Measurements from ENCODE around the gene PLEKHA4. TPM values are rescaled to one million over a fixed set of nuclear protein-coding genes. Genes with fewer than 3 reads are reported as not detected.
A peak's percentile ranks its signal among the peaks of the same experiment; 100 is the strongest.

The PLEKHA4 gene
- total and polyA plus RNA-seq, 2 experiments from 2014 or later: 27.1 to 29.4 TPM

DNA sequence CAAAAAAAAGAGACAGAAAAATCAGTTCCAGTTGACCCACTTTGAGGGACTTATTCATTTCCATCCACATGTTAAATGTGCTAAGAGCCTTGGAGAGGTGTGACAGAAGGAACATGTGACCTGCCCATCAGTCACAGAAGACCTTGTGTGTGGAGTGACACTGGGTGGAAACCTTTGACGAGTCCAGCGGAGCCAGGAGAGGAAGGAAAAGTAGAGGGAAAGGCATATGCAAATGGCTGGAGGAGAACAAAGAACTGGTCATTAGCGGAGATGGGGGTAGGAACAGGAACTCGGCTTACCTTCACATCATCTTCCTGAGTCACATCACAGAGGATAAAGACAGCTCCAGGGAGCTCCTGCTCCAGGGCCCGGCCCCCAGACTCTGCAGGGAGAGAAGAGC is 34.4 kb downstream of the PLEKHA4 start:
- no peak for DNase-seq (ENCODE audit: low read depth in 1 of 2, low spot score in 1 of 2)
- H3K36me3 ChIP-seq: no peaks in the 10 kb centered on the region
- H3K9me3 ChIP-seq (ENCODE audit: low read depth): no peaks in the 10 kb centered on the region
- TF ChIP-seq CTCF (IDR thresholded peaks at IDR 0.05; ENCODE audit: low read depth, low read length): no peak
- peaks cover 9% of the 10 kb centered on the region for H3K4me1 ChIP-seq (ENCODE audit: low read depth)
- no peak overlapping the region for H3K27ac ChIP-seq
- no peak overlapping the region for H3K4me3 ChIP-seq
- no peaks in the 10 kb centered on the region for H3K27me3 ChIP-seq

DNA sequence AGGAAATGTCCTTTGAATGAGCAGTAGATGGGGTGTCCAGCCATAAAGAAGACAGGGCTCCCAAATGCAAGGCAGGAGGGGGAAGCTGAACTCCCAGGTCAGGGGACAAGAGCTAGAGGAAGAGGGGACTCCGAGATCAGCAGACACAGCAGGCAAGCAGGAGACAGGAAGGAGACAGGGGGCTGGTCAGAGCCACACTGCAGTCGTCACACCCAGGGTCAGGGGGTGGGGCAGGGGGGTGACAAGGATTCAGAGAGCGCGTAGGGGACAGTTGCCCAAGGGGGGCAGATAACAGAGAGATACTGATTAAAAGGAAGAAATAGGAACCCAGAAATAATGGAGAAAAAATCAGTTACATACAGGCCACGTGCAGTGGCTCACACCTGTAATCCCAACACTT is 35.4 kb downstream of the PLEKHA4 start:
- H3K27ac ChIP-seq: no peak overlapping the region
- peaks cover 9% of the 10 kb centered on the region for H3K4me1 ChIP-seq (ENCODE audit: low read depth)
- H3K9me3 ChIP-seq (ENCODE audit: low read depth): no peaks in the 10 kb centered on the region
- no peaks in the 10 kb centered on the region for H3K36me3 ChIP-seq
- H3K27me3 ChIP-seq: no peaks in the 10 kb centered on the region
- DNase-seq (ENCODE audit: low read depth in 1 of 2, low spot score in 1 of 2): no peak
- no peak overlapping the region for H3K4me3 ChIP-seq
- TF ChIP-seq CTCF (IDR thresholded peaks at IDR 0.05; ENCODE audit: low read depth, low read length): no peak

DNA sequence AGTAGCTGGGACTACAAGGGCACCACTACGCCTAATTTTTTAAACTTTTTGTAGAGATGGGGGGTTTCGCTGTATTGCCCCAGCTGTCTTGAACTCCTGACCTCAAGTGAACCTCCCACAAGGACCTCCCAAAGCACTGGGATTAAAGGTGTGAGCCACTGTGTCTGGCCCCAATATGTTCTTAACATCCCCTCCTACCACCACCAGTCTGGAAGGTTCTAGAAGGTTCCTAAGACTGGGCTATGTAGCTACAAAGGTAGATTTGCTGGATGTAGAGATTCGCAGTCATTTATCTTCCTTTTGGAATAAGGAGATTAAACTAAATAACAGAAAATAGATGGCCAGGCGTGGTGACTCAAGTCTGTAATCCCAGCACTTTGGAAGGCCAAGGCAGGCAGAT is 37.5 kb downstream of the PLEKHA4 start:
- Histone ChIP-seq H3K4me1 (ENCODE audit: low read depth) (peaks cover 9% of the 10 kb centered on the region), H3K27me3 (no peaks in the 10 kb centered on the region), H3K36me3 (no peaks in the 10 kb centered on the region), H3K4me3 (no peak overlapping the region), H3K27ac (peak overlapping the region; percentile 54), H3K9me3 (ENCODE audit: low read depth) (no peaks in the 10 kb centered on the region)
- DNase-seq (ENCODE audit: low read depth in 1 of 2, low spot score in 1 of 2): no peak
- no peak for TF ChIP-seq CTCF (IDR thresholded peaks at IDR 0.05; ENCODE audit: low read depth, low read length)

GRCh38 chr19:48830088-48830487 is 38.3 kb downstream of the PLEKHA4 start:
- Histone ChIP-seq H3K27me3 (no peaks in the 10 kb centered on the region), H3K36me3 (no peaks in the 10 kb centered on the region), H3K27ac (peak overlapping the region; percentile 54), H3K9me3 (ENCODE audit: low read depth) (no peaks in the 10 kb centered on the region), H3K4me3 (no peak overlapping the region), H3K4me1 (ENCODE audit: low read depth) (peaks cover 9% of the 10 kb centered on the region)
- TF ChIP-seq CTCF (IDR thresholded peaks at IDR 0.05; ENCODE audit: low read depth, low read length): no peak
- peak in 1 of 2 donors; percentile 14 for DNase-seq (ENCODE audit: low read depth in 1 of 2, low spot score in 1 of 2)

- Histone ChIP-seq H3K27me3 (no peaks in the 10 kb centered on the region), H3K9me3 (ENCODE audit: low read depth) (no peaks in the 10 kb centered on the region), H3K27ac (no peak overlapping the region), H3K4me1 (ENCODE audit: low read depth) (peaks cover 9% of the 10 kb centered on the region), H3K36me3 (no peaks in the 10 kb centered on the region), H3K4me3 (no peak overlapping the region)
- no peak for DNase-seq (ENCODE audit: low read depth in 1 of 2, low spot score in 1 of 2)
- peak; percentile 18 for TF ChIP-seq CTCF (IDR thresholded peaks at IDR 0.05; ENCODE audit: low read depth, low read length)
Observed at GRCh38 chr19:48826606-48827020, 41.8 kb downstream of the PLEKHA4 start.

GRCh38 chr19:48822514-48822913 is 45.9 kb downstream of the PLEKHA4 start:
- no peak overlapping the region for H3K4me3 ChIP-seq
- H3K4me1 ChIP-seq (ENCODE audit: low read depth): no peaks in the 10 kb centered on the region
- no peak for TF ChIP-seq CTCF (IDR thresholded peaks at IDR 0.05; ENCODE audit: low read depth, low read length)

More at GRCh38 chr19:48822514-48822913, 45.9 kb downstream of the PLEKHA4 start:
- no peak overlapping the region for H3K27ac ChIP-seq
- H3K36me3 ChIP-seq: no peaks in the 10 kb centered on the region
- no peak for DNase-seq (ENCODE audit: low read depth in 1 of 2, low spot score in 1 of 2)
- H3K9me3 ChIP-seq (ENCODE audit: low read depth): no peaks in the 10 kb centered on the region
- H3K27me3 ChIP-seq: no peaks in the 10 kb centered on the region
